ENCODE data around the gene LCE3E. TPM values are rescaled to one million over a fixed set of nuclear protein-coding genes. Genes with fewer than 3 reads are reported as not detected.

Gene LCE3E, protein sequence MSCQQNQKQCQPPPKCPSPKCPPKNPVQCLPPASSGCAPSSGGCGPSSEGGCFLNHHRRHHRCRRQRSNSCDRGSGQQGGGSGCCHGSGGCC
- not detected for total RNA-seq (2013)
- polyA plus RNA-seq (not detected), polyA minus RNA-seq (not detected in 2 replicates), total RNA-seq (0 to 0.12 (median 0) reads per million in 11 experiments)

DNA sequence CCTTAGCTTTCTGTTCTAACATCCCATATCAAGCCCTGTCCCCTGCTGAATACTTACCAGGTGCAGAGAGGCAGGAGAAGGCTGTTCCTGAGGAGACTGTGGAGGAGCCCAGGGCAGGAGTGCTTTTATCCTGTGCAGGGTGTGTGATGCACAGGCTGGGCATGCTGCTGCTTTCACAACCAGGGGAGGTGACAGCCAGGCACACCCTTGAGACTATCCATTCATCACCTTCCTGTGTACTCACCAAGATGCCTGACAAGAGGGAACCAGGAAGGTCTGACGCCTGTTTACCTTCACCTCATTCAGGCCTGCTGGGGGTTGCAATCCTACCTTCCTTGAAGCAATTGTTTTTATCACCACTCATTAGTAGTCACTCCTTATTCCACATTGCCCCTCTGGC is at the start of gene LCE3E:
Gene LCE3E, minus strand, starts transcription at position 100 of the 400 bp plus-strand sequence. CDS start 572 bp downstream, outside the sequence.
- Histone ChIP-seq H3K4me1 (ENCODE audit: control insufficient read depth in 1 of 2, insufficient read depth in 2 of 2, low read length in 2 of 2) (no peaks in the 10 kb centered on the region), H3K36me3 (replicated peaks in 1 of 2; ENCODE audit: control insufficient read depth in 1 of 2, insufficient read depth in 2 of 2, low read length in 2 of 2) (no peaks in the 10 kb centered on the region), H3K27ac (ENCODE audit: low read depth in 1 of 2, low read length in 2 of 2) (no peak within 1 kb of the TSS), H3K4me3 (replicated peaks in 1 of 3; ENCODE audit: low read depth in 2 of 3, low read length in 3 of 3) (no peak within 1 kb of the TSS), H3K27me3 (ENCODE audit: control insufficient read depth in 2 of 2, insufficient read depth in 2 of 2, low read length in 2 of 2) (no peaks in the 10 kb centered on the region), H4K20me1 (ENCODE audit: insufficient read depth, low read length) (no peaks in the 10 kb centered on the region), H3K9ac (ENCODE audit: insufficient read depth, low read length, poor library complexity, severe bottlenecking) (no peak within 1 kb of the TSS), H3K79me2 (ENCODE audit: insufficient read depth, low read length) (no peaks in the 10 kb centered on the region), H3K9me3 (replicated peaks in 1 of 2; ENCODE audit: control insufficient read depth in 1 of 2, insufficient read depth in 1 of 2, low read length in 2 of 2) (peaks cover 0 to 1% of the 10 kb centered on the region in 2 donors), H2AFZ (ENCODE audit: insufficient read depth, low read depth, low read length, poor library complexity, severe bottlenecking) (no peak within 1 kb of the TSS), H3K4me2 (replicated peaks; ENCODE audit: extremely low read depth, low read length, poor library complexity, severe bottlenecking) (no peak within 1 kb of the TSS)
- Mint-ChIP-seq H3K4me1 (no peaks in the 10 kb centered on the region), H3K27ac (no peak within 1 kb of the TSS), H3K36me3 (no peaks in the 10 kb centered on the region), H3K9me3 (peaks cover 6 to 14% (median 11%) of the 10 kb centered on the region in 7 donors), H3K4me3 (no peak within 1 kb of the TSS), H3K27me3 (ENCODE audit: low read depth in 3 of 3) (peaks cover under 1 to 3% (median 2%) of the 10 kb centered on the region in 3 donors)
- TF ChIP-seq, protein P1, sequence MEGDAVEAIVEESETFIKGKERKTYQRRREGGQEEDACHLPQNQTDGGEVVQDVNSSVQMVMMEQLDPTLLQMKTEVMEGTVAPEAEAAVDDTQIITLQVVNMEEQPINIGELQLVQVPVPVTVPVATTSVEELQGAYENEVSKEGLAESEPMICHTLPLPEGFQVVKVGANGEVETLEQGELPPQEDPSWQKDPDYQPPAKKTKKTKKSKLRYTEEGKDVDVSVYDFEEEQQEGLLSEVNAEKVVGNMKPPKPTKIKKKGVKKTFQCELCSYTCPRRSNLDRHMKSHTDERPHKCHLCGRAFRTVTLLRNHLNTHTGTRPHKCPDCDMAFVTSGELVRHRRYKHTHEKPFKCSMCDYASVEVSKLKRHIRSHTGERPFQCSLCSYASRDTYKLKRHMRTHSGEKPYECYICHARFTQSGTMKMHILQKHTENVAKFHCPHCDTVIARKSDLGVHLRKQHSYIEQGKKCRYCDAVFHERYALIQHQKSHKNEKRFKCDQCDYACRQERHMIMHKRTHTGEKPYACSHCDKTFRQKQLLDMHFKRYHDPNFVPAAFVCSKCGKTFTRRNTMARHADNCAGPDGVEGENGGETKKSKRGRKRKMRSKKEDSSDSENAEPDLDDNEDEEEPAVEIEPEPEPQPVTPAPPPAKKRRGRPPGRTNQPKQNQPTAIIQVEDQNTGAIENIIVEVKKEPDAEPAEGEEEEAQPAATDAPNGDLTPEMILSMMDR (IDR thresholded peaks at IDR 0.05): no peak
- WGBS (ENCODE audit: insufficient coverage): 67% methylated on average over 1 of the region's 1 CpG
- DNase-seq: no peak
- intact Hi-C loops (cut with micrococcal nuclease): no loop called here

DNA sequence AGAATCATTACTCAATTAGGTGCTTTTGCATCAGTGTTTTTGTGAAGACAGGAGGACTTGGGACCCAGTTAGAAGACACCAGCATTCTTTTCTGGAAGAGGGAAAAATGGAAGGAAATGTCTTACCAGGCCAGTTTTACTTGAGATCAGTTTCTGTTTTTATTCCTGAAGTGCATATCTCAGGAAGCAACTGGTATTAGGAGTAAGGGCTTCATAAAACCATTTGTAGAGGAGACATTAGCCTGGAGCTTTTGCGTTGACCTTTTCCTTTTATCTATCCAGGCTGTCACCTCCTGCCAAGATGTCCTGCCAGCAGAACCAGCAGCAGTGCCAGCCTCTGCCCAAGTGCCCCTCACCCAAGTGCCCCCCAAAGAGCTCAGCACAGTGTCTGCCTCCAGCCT is 46.9 kb upstream of the LCE3E start, which contains the start of gene LCE3B:
Gene LCE3B, plus strand, starts transcription at position 301 of the 400 bp plus-strand sequence. Its CDS starts 0 bp downstream, at position 301.
- H3K27me3 Mint-ChIP-seq (ENCODE audit: low read depth in 3 of 3): peaks cover 0 to 3% (median 3%) of the 10 kb centered on the region in 3 donors
- H3K79me2 ChIP-seq (ENCODE audit: insufficient read depth, low read length): no peaks in the 10 kb centered on the region
- H3K27ac Mint-ChIP-seq: peak within 1 kb of the TSS in 1 of 7 donors; percentile 10

More for the DNA sequence above, 46.9 kb upstream of the LCE3E start, which contains the start of gene LCE3B:
- Histone ChIP-seq H3K9ac (ENCODE audit: insufficient read depth, low read length, poor library complexity, severe bottlenecking) (no peak within 1 kb of the TSS), H4K20me1 (ENCODE audit: insufficient read depth, low read length) (no peaks in the 10 kb centered on the region), H3K36me3 (replicated peaks in 1 of 2; ENCODE audit: control insufficient read depth in 1 of 2, insufficient read depth in 2 of 2, low read length in 2 of 2) (no peaks in the 10 kb centered on the region), H3K4me1 (ENCODE audit: control insufficient read depth in 1 of 2, insufficient read depth in 2 of 2, low read length in 2 of 2) (no peaks in the 10 kb centered on the region), H3K9me3 (replicated peaks in 1 of 2; ENCODE audit: control insufficient read depth in 1 of 2, insufficient read depth in 1 of 2, low read length in 2 of 2) (peaks cover 2 to 3% of the 10 kb centered on the region in 2 donors), H3K4me3 (replicated peaks in 1 of 3; ENCODE audit: low read depth in 2 of 3, low read length in 3 of 3) (no peak within 1 kb of the TSS), H3K4me2 (replicated peaks; ENCODE audit: extremely low read depth, low read length, poor library complexity, severe bottlenecking) (no peak within 1 kb of the TSS), H2AFZ (ENCODE audit: insufficient read depth, low read depth, low read length, poor library complexity, severe bottlenecking) (no peak within 1 kb of the TSS), H3K27ac (ENCODE audit: low read depth in 1 of 2, low read length in 2 of 2) (no peak within 1 kb of the TSS), H3K27me3 (ENCODE audit: control insufficient read depth in 2 of 2, insufficient read depth in 2 of 2, low read length in 2 of 2) (peaks cover 0 to 2% of the 10 kb centered on the region in 2 donors)
- intact Hi-C loops (cut with micrococcal nuclease): no loop called here
- H3K9me3 Mint-ChIP-seq: peaks cover 2 to 10% (median 6%) of the 10 kb centered on the region in 7 donors
- no peaks in the 10 kb centered on the region for H3K4me1 Mint-ChIP-seq
- no peak within 1 kb of the TSS for H3K4me3 Mint-ChIP-seq
- TF ChIP-seq, protein P1 (IDR thresholded peaks at IDR 0.05): no peak
- WGBS (ENCODE audit: insufficient coverage): no CpG with 5 or more reads among the region's 1 CpG
- no peak for DNase-seq
- H3K36me3 Mint-ChIP-seq: no peaks in the 10 kb centered on the region
